GM10266 (cell line): ENCODE results near the gene UMAD1.
"Not testable (repeated sequence)": the region's sequence is repeated elsewhere in the genome, so short reads cannot be mapped to it uniquely, and the experiment has no call there.

Source experiments
- DNase-seq: peaks from one replicate; pipeline ENCODE4 v3.0.0; 2012; ENCODE audit errors: extremely low spot score
- CTCF ChIP-seq: IDR thresholded peaks from 2 replicates; pipeline ENCODE4 v1.5.1; 2012; ENCODE audit warnings: mild to moderate bottlenecking, low read depth; ENCODE audit not compliant: control insufficient read depth, insufficient read depth; ENCODE audit errors: missing control alignments

Gene UMAD1

GRCh38 chr7:7667187-7667586 is 26.6 kb downstream of the UMAD1 start:
- no peak for TF ChIP-seq CTCF
- DNase-seq = no peak

- DNase-seq = no peak
- TF ChIP-seq CTCF = no peak
Observed at GRCh38 chr7:7668706-7669105, 28.2 kb downstream of the UMAD1 start.

GRCh38 chr7:7670490-7670889 is 29.9 kb downstream of the UMAD1 start:
- TF ChIP-seq CTCF = no peak
- DNase-seq = no peak

GRCh38 chr7:7671361-7671760 is 30.8 kb downstream of the UMAD1 start:
- no peak for DNase-seq
- no peak for TF ChIP-seq CTCF

GRCh38 chr7:7672545-7673239 is 32.1 kb downstream of the UMAD1 start:
- no peak for TF ChIP-seq CTCF
- DNase-seq = no peak

- DNase-seq = no peak
- no peak for TF ChIP-seq CTCF
Observed at GRCh38 chr7:7673240-7673550, 32.6 kb downstream of the UMAD1 start.

- no peak for DNase-seq
Observed at GRCh38 chr7:7675686-7676085, 35.1 kb downstream of the UMAD1 start.

GRCh38 chr7:7679640-7680039 is 39.1 kb downstream of the UMAD1 start:
- DNase-seq = not testable (repeated sequence)

More at GRCh38 chr7:7675686-7676085, 35.1 kb downstream of the UMAD1 start:
- no peak for TF ChIP-seq CTCF
